Hepatocyte (in vitro differentiated cells): Measurements from ENCODE around the gene SLAMF8. TPM values are rescaled to one million over a fixed set of nuclear protein-coding genes. Genes with fewer than 3 reads are reported as not detected.

Source experiments
- DNase-seq: peaks from one replicate; pipeline ENCODE4 v3.0.0-alpha.2; 2016; ENCODE audit warnings: low spot score
- H2AFZ ChIP-seq: fragments of 200-600 bp; sonication (generic); 2 replicates; pipeline ENCODE4 v1.6.0; 2016; ENCODE audit warnings: antibody characterized with exemption, mild to moderate bottlenecking
- H3K27ac ChIP-seq: fragments of 200-600 bp; sonication (generic); 2 replicates; pipeline ENCODE4 v1.5.1; 2016; ENCODE audit warnings: mild to moderate bottlenecking
- H3K27me3 ChIP-seq: fragments of 200-600 bp; sonication (generic); 2 replicates; pipeline ENCODE4 v1.6.1; 2016
- H3K36me3 ChIP-seq: fragments of 200-600 bp; sonication (generic); replicated peaks from 2 replicates; pipeline ENCODE4 v1.5.1; 2016; ENCODE audit warnings: low read depth; ENCODE audit not compliant: insufficient read depth
- H3K4me1 ChIP-seq: fragments of 200-600 bp; sonication (generic); 2 replicates; pipeline ENCODE4 v1.5.1; 2016; ENCODE audit warnings: mild to moderate bottlenecking, moderate library complexity; ENCODE audit not compliant: insufficient read depth
- H3K4me2 ChIP-seq: fragments of 200-600 bp; sonication (generic); 2 replicates; pipeline ENCODE4 v1.6.0; 2016
- H3K4me3 ChIP-seq: fragments of 200-600 bp; sonication (generic); 2 replicates; pipeline ENCODE4 v1.5.1; 2016; ENCODE audit warnings: mild to moderate bottlenecking
- H3K79me2 ChIP-seq: fragments of 200-600 bp; sonication (generic); 2 replicates; pipeline ENCODE4 v1.6.0; 2017; ENCODE audit warnings: mild to moderate bottlenecking
- H3K9me2 ChIP-seq: fragments of 200-600 bp; sonication (generic); replicated peaks from 2 replicates; pipeline ENCODE4 v1.6.0; 2017; ENCODE audit warnings: mild to moderate bottlenecking; ENCODE audit not compliant: insufficient read depth
- H3K9me3 ChIP-seq: fragments of 200-600 bp; sonication (generic); 2 replicates; pipeline ENCODE4 v1.5.1; 2016; ENCODE audit warnings: low read depth, mild to moderate bottlenecking
- H4K20me1 ChIP-seq: fragments of 200-600 bp; sonication (generic); 2 replicates; pipeline ENCODE4 v1.6.0; 2016; ENCODE audit warnings: mild to moderate bottlenecking; ENCODE audit not compliant: insufficient read depth, poor library complexity, severe bottlenecking
- CTCF ChIP-seq: fragments of 200-600 bp; sonication (generic); IDR thresholded peaks from 2 replicates; pipeline ENCODE4 v1.5.1; 2016; ENCODE audit warnings: antibody characterized with exemption, mild to moderate bottlenecking; ENCODE audit not compliant: poor library complexity
- EZH2 ChIP-seq: fragments of 200-600 bp; sonication (generic); IDR thresholded peaks from 2 replicates; pipeline ENCODE4 v1.6.1; 2016; ENCODE audit warnings: antibody characterized with exemption, mild to moderate bottlenecking, borderline replicate concordance
- EZH2phosphoT487 ChIP-seq: fragments of 200-600 bp; sonication (generic); IDR thresholded peaks from one replicate; pipeline ENCODE4 v1.6.1; 2018; ENCODE audit warnings: antibody characterized with exemption, mild to moderate bottlenecking, low read depth, moderate library complexity; ENCODE audit not compliant: unreplicated experiment, severe bottlenecking
- WGBS: methylation state at CpG from one replicate; pipeline ENCODE4 v1.1.6; 2016; ENCODE audit warnings: low lambda C conversion rate; ENCODE audit errors: missing lambda C conversion rate; 5-methylcytosine and 5-hydroxymethylcytosine counted together
- polyA plus RNA-seq: library from polyadenylated mRNA; unstranded; fragments of >200 nt; fragmentation: Nextera tagmentation; extraction: Ambion mirVana; gene quantifications from 2 replicates; pipeline ENCODE4 v1.2.1, GENCODE V29; 2016
- total RNA-seq: library from RNA; depleted of rRNA; stranded (reverse); fragments of >200 nt; gene quantifications from 2 replicates; pipeline ENCODE4 v1.2.3, GENCODE V29; 2014

SLAMF8 gene
- total and polyA plus RNA-seq, 2 experiments from 2014 or later = 0.57 to 0.74 TPM

- Histone ChIP-seq H4K20me1 (no peaks in the 10 kb centered on the region), H3K27me3 (no peaks in the 10 kb centered on the region), H3K4me3 (no peak overlapping the region), H3K9me3 (no peaks in the 10 kb centered on the region), H3K4me1 (peaks cover 21% of the 10 kb centered on the region), H3K79me2 (no peaks in the 10 kb centered on the region), H2AFZ (no peak overlapping the region), H3K9me2 (no peaks in the 10 kb centered on the region), H3K4me2 (no peak overlapping the region), H3K36me3 (no peaks in the 10 kb centered on the region), H3K27ac (no peak overlapping the region)
- no peak for TF ChIP-seq EZH2phosphoT487
- no peak for DNase-seq
- WGBS = 98% methylated on average over 24 of the region's 34 CpGs
Measured at GRCh38 chr1:159855709-159856108, 29.0 kb downstream of the SLAMF8 start.

GRCh38 chr1:159856576-159856975 is 29.9 kb downstream of the SLAMF8 start:
- Histone ChIP-seq H2AFZ (no peak overlapping the region), H3K36me3 (no peaks in the 10 kb centered on the region), H3K4me2 (no peak overlapping the region), H3K4me1 (peaks cover 21% of the 10 kb centered on the region), H3K4me3 (no peak overlapping the region), H4K20me1 (no peaks in the 10 kb centered on the region), H3K9me3 (no peaks in the 10 kb centered on the region), H3K27ac (no peak overlapping the region), H3K9me2 (no peaks in the 10 kb centered on the region), H3K79me2 (no peaks in the 10 kb centered on the region), H3K27me3 (no peaks in the 10 kb centered on the region)
- 100% methylated on average over 1 of the region's 1 CpG for WGBS
- no peak for DNase-seq
- TF ChIP-seq EZH2phosphoT487 (no peak), CTCF (no peak), EZH2 (no peak)

- no peak for TF ChIP-seq EZH2phosphoT487
- no peak for TF ChIP-seq CTCF
- no peak for TF ChIP-seq EZH2
Measured at GRCh38 chr1:159857889-159858288, 31.2 kb downstream of the SLAMF8 start.

GRCh38 chr1:159859767-159860322 is 33.2 kb downstream of the SLAMF8 start:
- Histone ChIP-seq H3K9me3 (no peaks in the 10 kb centered on the region), H4K20me1 (no peaks in the 10 kb centered on the region), H3K27ac (peak overlapping the region; percentile 78), H3K27me3 (no peaks in the 10 kb centered on the region), H3K9me2 (no peaks in the 10 kb centered on the region), H3K4me2 (no peak overlapping the region), H3K4me3 (no peak overlapping the region), H3K36me3 (no peaks in the 10 kb centered on the region), H2AFZ (no peak overlapping the region), H3K79me2 (no peaks in the 10 kb centered on the region), H3K4me1 (peaks cover 12% of the 10 kb centered on the region)
- peak; percentile 39 for DNase-seq
- 70% methylated on average over 7 of the region's 7 CpGs for WGBS
- TF ChIP-seq CTCF (no peak), EZH2phosphoT487 (no peak), EZH2 (no peak)

More at GRCh38 chr1:159857889-159858288, 31.2 kb downstream of the SLAMF8 start:
- Histone ChIP-seq H3K27ac (no peak overlapping the region), H3K9me3 (no peaks in the 10 kb centered on the region), H3K4me3 (no peak overlapping the region), H3K79me2 (no peaks in the 10 kb centered on the region), H3K27me3 (no peaks in the 10 kb centered on the region), H3K9me2 (no peaks in the 10 kb centered on the region), H3K4me1 (peaks cover 21% of the 10 kb centered on the region), H4K20me1 (no peaks in the 10 kb centered on the region), H3K36me3 (no peaks in the 10 kb centered on the region), H2AFZ (no peak overlapping the region), H3K4me2 (no peak overlapping the region)
- no peak for DNase-seq
- WGBS = 88% methylated on average over 6 of the region's 6 CpGs
